Sigmoid colon (tissue), 7 donors: ENCODE data around the gene CAMTA1. TPM values are rescaled to one million over a fixed set of nuclear protein-coding genes. Genes with fewer than 3 reads are reported as not detected.

Source experiments
- DNase-seq: peaks from one replicate; pipeline ENCODE4 v3.0.0-alpha.2; 2019
- H3K27ac ChIP-seq, 4 donors: fragments of 200-600 bp; sonication (generic); one replicate each; pipeline ENCODE4 v1.5.1; 2016 to 2019; ENCODE audit warnings: mild to moderate bottlenecking in 1 of 4
- H3K27me3 ChIP-seq, 3 donors: fragments of 200-600 bp; sonication (generic); one replicate each; pipeline ENCODE4 v1.5.1; 2019; ENCODE audit warnings: mild to moderate bottlenecking in 1 of 3
- H3K36me3 ChIP-seq, 4 donors: fragments of 200-600 bp; sonication (generic); one replicate each; pipeline ENCODE4 v1.5.1; 2016 to 2019
- H3K4me1 ChIP-seq, 4 donors: fragments of 200-600 bp; sonication (generic); one replicate each; pipeline ENCODE4 v1.5.1; 2017 to 2019
- H3K4me3 ChIP-seq, 4 donors: fragments of 200-600 bp; sonication (generic); one replicate each; pipeline ENCODE4 v1.5.1; 2017 to 2019; ENCODE audit warnings: mild to moderate bottlenecking in 2 of 4, moderate library complexity in 1 of 4
- H3K9me3 ChIP-seq, 4 donors: fragments of 200-600 bp in 3 of 4; sonication (generic) in 3 of 4; one replicate each; pipeline versions ENCODE4 v1.5.1 to v1.6.1; 2013 to 2019
- CTCF ChIP-seq, 4 experiments: fragments of 450-650 bp in 3 of 4; fragments of 200-600 bp in 1 of 4; IDR thresholded peaks; one replicate each; pipeline ENCODE4 v1.5.1; 2016 to 2019; ENCODE audit warnings: antibody characterized with exemption in 4 of 4, mild to moderate bottlenecking in 3 of 4, moderate library complexity in 2 of 4
- EP300 ChIP-seq, 4 donors: sonication (generic); formaldehyde crosslinking; IDR thresholded peaks; one replicate each; pipeline ENCODE4 v1.6.1; 2017; ENCODE audit warnings: antibody characterized with exemption in 4 of 4
- POLR2A ChIP-seq, 2 donors: fragments of 450-650 bp; IDR thresholded peaks; one replicate each; pipeline ENCODE4 v1.6.1; 2016; ENCODE audit warnings: antibody characterized with exemption in 2 of 2, mild to moderate bottlenecking in 2 of 2, moderate library complexity in 2 of 2
- POLR2AphosphoS5 ChIP-seq, 4 donors: sonication (generic); formaldehyde crosslinking; IDR thresholded peaks; one replicate each; pipeline ENCODE4 v1.6.1; 2017; ENCODE audit warnings: antibody characterized with exemption in 4 of 4
- WGBS, 2 donors: extraction: QIAGEN DNeasy Blood & Tissue Kit; methylation state at CpG; one replicate each; pipeline ENCODE4 v1.1.7; 2013; 5-methylcytosine and 5-hydroxymethylcytosine counted together
- intact Hi-C: fragments of 100-400 bp; cut with DNase I; formaldehyde crosslinking; loops from one replicate; pipeline ENCODE4 v1.15.1; 2023
- polyA plus RNA-seq, 3 donors: library from polyadenylated mRNA; stranded (reverse); fragments of 200-250 nt; gene quantifications; one replicate each; pipeline ENCODE4 v1.2.3, GENCODE V29; 2013
- small RNA-seq, 3 donors: library from RNA; depleted of rRNA; stranded (forward); fragments of <200 nt; gene quantifications; one replicate each; pipeline ENCODE3, GENCODE V24; 2016
- total RNA-seq, 4 donors: library from RNA; depleted of rRNA; stranded (reverse); fragments of >200 nt; gene quantifications; one replicate each; pipeline ENCODE4 v1.1.0, GENCODE V29; 2016
- donor health status: healthy with polysubstance abuse.
- donor health status: Bipolar disorder and iron deficiency.
- donor health status: healthy.

CAMTA1 gene
- total and polyA plus RNA-seq, 7 donors, result 97.9 to 196 (median 177) TPM

GRCh38 chr1:7813677-7814373, 1028.6 kb downstream of the CAMTA1 start:
- H3K27me3 ChIP-seq, result no peaks in the 10 kb centered on the region
- no peak for TF ChIP-seq POLR2A (IDR thresholded peaks at IDR 0.05)
- TF ChIP-seq EP300 (IDR thresholded peaks at IDR 0.05), result no peak
- TF ChIP-seq POLR2AphosphoS5 (IDR thresholded peaks at IDR 0.05), result no peak
- no peak for TF ChIP-seq CTCF (IDR thresholded peaks at IDR 0.05)
- no peak overlapping the region for H3K4me3 ChIP-seq
- peaks cover 0 to 11% (median 0%) of the 10 kb centered on the region in 4 donors for H3K9me3 ChIP-seq
- DNase-seq, result no peak
- H3K4me1 ChIP-seq, result no peaks in the 10 kb centered on the region
- no peak overlapping the region for H3K27ac ChIP-seq
- intact Hi-C loops, result no loop called here
- 89 to 97% methylated on average over 3 of the region's 3 CpGs for WGBS, 2 donors
- peaks cover 10 to 89% (median 41%) of the 10 kb centered on the region in 4 donors for H3K36me3 ChIP-seq

Small RNA genes lying within 50 kb of the gene (small RNA-seq; reads per million reads assigned to genes)
- gene AL359881.1 (0 reads per million in 3 donors), gene AL590128.1 (0 reads per million in 3 donors), gene RNU1-8P (0 reads per million in 3 donors)

Other genes starting within 250 kb of the CAMTA1 start
- gene NOL9, start 230.9 kb upstream of the CAMTA1 start, total RNA-seq, result 10 to 100 TPM; 17.3 to 29.6 (median 20.7) TPM
- gene NOL9, start 230.9 kb upstream of the CAMTA1 start, polyA plus RNA-seq, result 1 to 10 TPM; 1.2 to 9.1 (median 1.8) TPM
- gene TAS1R1, start 230.1 kb upstream of the CAMTA1 start, total RNA-seq, result under 1 TPM in 1 of 4 donors, not detected in 3; 0.36 TPM
- under 1 TPM in 1 of 3 donors, not detected in 2; 0.10 TPM for gene TAS1R1, start 230.1 kb upstream of the CAMTA1 start, polyA plus RNA-seq
- 10 to 100 TPM; 14.4 to 26.8 (median 16.3) TPM for gene ZBTB48, start 205.5 kb upstream of the CAMTA1 start, total RNA-seq
- 10 to 100 TPM; 15.0 to 31.3 (median 23.4) TPM for gene ZBTB48, start 205.5 kb upstream of the CAMTA1 start, polyA plus RNA-seq
- 10 to 100 TPM; 54.0 to 83.6 (median 73.2) TPM for gene KLHL21, start 182.6 kb upstream of the CAMTA1 start, total RNA-seq
- 10 to 100 TPM in 1 of 3 donors, 1 to 10 TPM in 2; 4.8 to 12.0 (median 5.1) TPM for gene KLHL21, start 182.6 kb upstream of the CAMTA1 start, polyA plus RNA-seq
- gene PHF13, start 171.7 kb upstream of the CAMTA1 start, total RNA-seq, result 10 to 100 TPM; 12.5 to 19.4 (median 15.9) TPM
- 1 to 10 TPM; 3.9 to 6.7 (median 4.2) TPM for gene PHF13, start 171.7 kb upstream of the CAMTA1 start, polyA plus RNA-seq
- 10 to 100 TPM; 22.7 to 30.6 (median 26.6) TPM for gene THAP3, start 160.6 kb upstream of the CAMTA1 start, total RNA-seq
- gene THAP3, start 160.6 kb upstream of the CAMTA1 start, polyA plus RNA-seq, result 10 to 100 TPM; 12.6 to 20.5 (median 15.3) TPM
- gene DNAJC11, start 83.6 kb upstream of the CAMTA1 start, total RNA-seq, result 10 to 100 TPM; 21.0 to 34.6 (median 23.8) TPM
- gene DNAJC11, start 83.6 kb upstream of the CAMTA1 start, polyA plus RNA-seq, result 10 to 100 TPM; 33.0 to 48.5 (median 46.7) TPM